ENCODE results near the gene CELA2A. TPM values are rescaled to one million over a fixed set of nuclear protein-coding genes. Genes with fewer than 3 reads are reported as not detected.

CELA2A gene
- total RNA-seq, 2 experiments from 2014 or later, result not detected

DNA sequence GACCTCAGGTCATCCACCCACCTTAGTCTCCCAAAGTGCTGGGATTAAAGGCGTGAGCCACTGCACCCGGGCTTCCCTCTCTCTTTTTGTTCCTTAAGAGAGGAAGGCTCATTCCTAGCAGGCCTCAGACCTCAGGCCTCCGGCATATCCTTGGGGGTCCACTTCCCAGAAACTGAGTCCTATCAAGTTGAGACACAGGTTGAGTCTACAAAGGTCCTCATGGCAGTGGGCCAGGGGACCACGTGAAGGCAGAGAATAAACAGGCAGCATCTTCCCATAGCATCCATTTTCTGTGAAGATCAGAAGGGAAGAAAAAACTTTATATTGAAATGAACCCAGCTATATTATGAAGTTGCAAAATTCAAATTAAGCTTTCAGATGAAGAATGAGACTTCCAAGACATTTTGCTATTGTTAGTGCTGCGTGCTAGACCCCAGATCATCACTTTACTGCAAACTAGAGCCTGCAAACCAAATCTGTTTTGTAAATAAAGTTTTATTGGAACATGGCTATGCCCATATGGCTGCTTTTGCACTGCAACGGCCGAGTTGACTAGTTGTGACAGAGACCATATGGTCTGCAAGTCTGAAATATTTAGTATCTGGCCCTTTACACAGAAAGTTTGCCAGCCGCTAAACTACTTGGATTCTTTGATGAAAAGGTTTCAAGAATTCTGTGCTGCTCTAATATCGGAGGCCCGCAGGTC lies 3.5 kb upstream of the CELA2A start:
- H3K9me3 ChIP-seq (ENCODE audit: low read length), result no peaks in the 10 kb centered on the region
- no peak for DNase-seq (ENCODE audit: low spot score)
- TF ChIP-seq, protein P1, sequence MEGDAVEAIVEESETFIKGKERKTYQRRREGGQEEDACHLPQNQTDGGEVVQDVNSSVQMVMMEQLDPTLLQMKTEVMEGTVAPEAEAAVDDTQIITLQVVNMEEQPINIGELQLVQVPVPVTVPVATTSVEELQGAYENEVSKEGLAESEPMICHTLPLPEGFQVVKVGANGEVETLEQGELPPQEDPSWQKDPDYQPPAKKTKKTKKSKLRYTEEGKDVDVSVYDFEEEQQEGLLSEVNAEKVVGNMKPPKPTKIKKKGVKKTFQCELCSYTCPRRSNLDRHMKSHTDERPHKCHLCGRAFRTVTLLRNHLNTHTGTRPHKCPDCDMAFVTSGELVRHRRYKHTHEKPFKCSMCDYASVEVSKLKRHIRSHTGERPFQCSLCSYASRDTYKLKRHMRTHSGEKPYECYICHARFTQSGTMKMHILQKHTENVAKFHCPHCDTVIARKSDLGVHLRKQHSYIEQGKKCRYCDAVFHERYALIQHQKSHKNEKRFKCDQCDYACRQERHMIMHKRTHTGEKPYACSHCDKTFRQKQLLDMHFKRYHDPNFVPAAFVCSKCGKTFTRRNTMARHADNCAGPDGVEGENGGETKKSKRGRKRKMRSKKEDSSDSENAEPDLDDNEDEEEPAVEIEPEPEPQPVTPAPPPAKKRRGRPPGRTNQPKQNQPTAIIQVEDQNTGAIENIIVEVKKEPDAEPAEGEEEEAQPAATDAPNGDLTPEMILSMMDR (conservative IDR thresholded peaks at IDR 0.05; ENCODE audit: low read length), result no peak
- TF ChIP-seq EZH2phosphoT487 (IDR thresholded peaks at IDR 0.05; ENCODE audit: borderline replicate concordance, low read depth, low read length), result no peak
- no peak overlapping the region for H3K27ac ChIP-seq (ENCODE audit: low read depth, low read length, poor library complexity, severe bottlenecking)
- H3K4me2 ChIP-seq (ENCODE audit: low read length), result no peak overlapping the region
- no peaks in the 10 kb centered on the region for H3K79me2 ChIP-seq (ENCODE audit: insufficient read depth, low read depth, low read length)
- no peak overlapping the region for H2AFZ ChIP-seq (ENCODE audit: low read length)
- BruUV-seq (replicated peaks), result no TSS peak
- intact Hi-C loops (cut with micrococcal nuclease; ENCODE audit: unreplicated experiment), result no loop called here
- H3K4me1 ChIP-seq (ENCODE audit: insufficient read depth, low read length, poor library complexity, severe bottlenecking), result no peaks in the 10 kb centered on the region
- ChIA-PET POLR2A (no interaction called here), CTCF (ENCODE audit: unreplicated experiment) (no interaction called here)
- H3K9me2 ChIP-seq (ENCODE audit: insufficient read depth, low read length), result no peaks in the 10 kb centered on the region
- no peaks in the 10 kb centered on the region for H4K20me1 ChIP-seq (ENCODE audit: insufficient read depth, low read length)
- H3K4me3 ChIP-seq (ENCODE audit: low read depth, low read length, poor library complexity, severe bottlenecking), result no peak overlapping the region
- no peaks in the 10 kb centered on the region for H3K36me3 ChIP-seq (ENCODE audit: insufficient read depth, low read length)

DNA sequence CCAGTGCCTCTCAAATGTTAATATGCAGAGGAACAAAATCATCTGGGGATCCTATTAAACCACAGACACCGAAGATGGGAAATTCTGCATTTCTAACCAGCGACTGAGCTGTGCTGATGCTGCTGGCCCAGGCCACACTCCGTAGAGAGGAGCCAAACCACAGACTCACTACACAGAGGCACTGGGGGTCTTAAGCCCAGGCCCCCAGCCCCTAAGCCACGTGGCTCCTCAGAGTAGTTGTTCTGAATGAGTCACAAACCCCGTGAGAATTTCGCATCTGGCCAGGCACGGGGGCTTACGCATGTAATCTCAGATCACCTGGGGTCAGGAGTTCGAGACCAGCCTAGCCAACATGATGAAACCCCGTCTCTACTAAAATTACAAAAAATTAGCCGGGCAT lies 2.8 kb upstream of the CELA2A start:
- Histone ChIP-seq H3K9me3 (ENCODE audit: low read length) (no peaks in the 10 kb centered on the region), H2AFZ (ENCODE audit: low read length) (no peak overlapping the region), H3K27ac (ENCODE audit: low read depth, low read length, poor library complexity, severe bottlenecking) (no peak overlapping the region), H3K4me2 (ENCODE audit: low read length) (no peak overlapping the region), H4K20me1 (ENCODE audit: insufficient read depth, low read length) (no peaks in the 10 kb centered on the region), H3K4me1 (ENCODE audit: insufficient read depth, low read length, poor library complexity, severe bottlenecking) (no peaks in the 10 kb centered on the region), H3K4me3 (ENCODE audit: low read depth, low read length, poor library complexity, severe bottlenecking) (no peak overlapping the region), H3K79me2 (ENCODE audit: insufficient read depth, low read depth, low read length) (no peaks in the 10 kb centered on the region), H3K36me3 (ENCODE audit: insufficient read depth, low read length) (no peaks in the 10 kb centered on the region), H3K9me2 (ENCODE audit: insufficient read depth, low read length) (no peaks in the 10 kb centered on the region)
- ChIA-PET POLR2A (no interaction called here), CTCF (ENCODE audit: unreplicated experiment) (no interaction called here)
- intact Hi-C loops (cut with micrococcal nuclease; ENCODE audit: unreplicated experiment), result no loop called here
- no peak for TF ChIP-seq EZH2phosphoT487 (IDR thresholded peaks at IDR 0.05; ENCODE audit: borderline replicate concordance, low read depth, low read length)
- TF ChIP-seq, protein P1 (conservative IDR thresholded peaks at IDR 0.05; ENCODE audit: low read length), result no peak
- no TSS peak for BruUV-seq (replicated peaks)
- DNase-seq (ENCODE audit: low spot score), result no peak

DNA sequence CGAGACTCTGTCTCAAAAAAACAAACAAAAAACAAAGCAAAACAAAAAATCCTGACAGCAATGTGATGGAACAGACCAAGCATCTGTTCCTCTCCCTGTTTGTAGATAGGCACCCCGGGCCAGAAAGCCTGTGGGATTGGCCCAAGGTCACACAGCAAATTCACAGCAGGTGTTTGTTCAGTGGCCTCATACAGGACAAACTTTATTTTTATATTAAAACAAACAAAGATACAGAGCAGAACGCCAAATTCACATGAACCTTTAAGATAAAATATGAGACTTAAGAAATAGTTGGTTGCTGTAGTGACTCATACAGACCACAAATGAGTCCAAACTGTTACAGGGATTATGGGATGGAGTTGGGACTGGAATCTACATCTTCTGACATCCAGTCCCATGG lies 2.3 kb upstream of the CELA2A start:
- no peak for TF ChIP-seq EZH2phosphoT487 (IDR thresholded peaks at IDR 0.05; ENCODE audit: borderline replicate concordance, low read depth, low read length)
- TF ChIP-seq, protein P1 (conservative IDR thresholded peaks at IDR 0.05; ENCODE audit: low read length), result no peak
- H3K9me3 ChIP-seq (ENCODE audit: low read length), result no peaks in the 10 kb centered on the region
- no peak for DNase-seq (ENCODE audit: low spot score)

More for the DNA sequence above, 2.3 kb upstream of the CELA2A start:
- intact Hi-C loops (cut with micrococcal nuclease; ENCODE audit: unreplicated experiment), result no loop called here
- CTCF ChIA-PET (ENCODE audit: unreplicated experiment), result no interaction called here
- Histone ChIP-seq H3K27ac (ENCODE audit: low read depth, low read length, poor library complexity, severe bottlenecking) (no peak overlapping the region), H3K9me2 (ENCODE audit: insufficient read depth, low read length) (no peaks in the 10 kb centered on the region), H3K4me1 (ENCODE audit: insufficient read depth, low read length, poor library complexity, severe bottlenecking) (no peaks in the 10 kb centered on the region), H3K4me3 (ENCODE audit: low read depth, low read length, poor library complexity, severe bottlenecking) (no peak overlapping the region), H4K20me1 (ENCODE audit: insufficient read depth, low read length) (no peaks in the 10 kb centered on the region), H3K79me2 (ENCODE audit: insufficient read depth, low read depth, low read length) (no peaks in the 10 kb centered on the region), H3K36me3 (ENCODE audit: insufficient read depth, low read length) (no peaks in the 10 kb centered on the region), H2AFZ (ENCODE audit: low read length) (no peak overlapping the region), H3K4me2 (ENCODE audit: low read length) (no peak overlapping the region)
- POLR2A ChIA-PET, result no interaction called here
- no TSS peak for BruUV-seq (replicated peaks)
